Stimulated activated CD4-positive, alpha-beta T cell treated with anti-CD3 and anti-CD28 coated beads, Interleukin-12 subunit alpha, Interleukin-12 subunit beta, amount 100 ng/mL, for 48 hours (primary cell): ENCODE data around the gene MRGPRE.

Source experiments
- DNase-seq, 3 donors: peaks; one replicate each; pipeline ENCODE4 v3.0.0-alpha.2; 2020; ENCODE audit warnings: low read depth in 2 of 3, low spot score in 1 of 3

MRGPRE gene

GRCh38 chr11:3227568-3228444 is 4.4 kb downstream of the MRGPRE start:
- DNase-seq, result no peak

- no peak for DNase-seq
These were observed 5.2 kb downstream of the MRGPRE start for GRCh38 chr11:3226846-3227567.

GRCh38 chr11:3225826-3226750 is 6.1 kb downstream of the MRGPRE start:
- DNase-seq, result no peak

- no peak for DNase-seq
These were observed 7.0 kb downstream of the MRGPRE start for GRCh38 chr11:3225159-3225758.

- no peak for DNase-seq
These were observed 7.7 kb downstream of the MRGPRE start for GRCh38 chr11:3224401-3225057.

- no peak for DNase-seq
These were observed 8.3 kb downstream of the MRGPRE start for GRCh38 chr11:3223932-3224381.

- no peak for DNase-seq
These were observed 9.0 kb downstream of the MRGPRE start for GRCh38 chr11:3222941-3223915.

GRCh38 chr11:3222003-3222855 is 10.0 kb downstream of the MRGPRE start:
- no peak for DNase-seq

GRCh38 chr11:3221408-3222002 is 10.7 kb downstream of the MRGPRE start:
- no peak for DNase-seq

- no peak for DNase-seq
These were observed 11.5 kb downstream of the MRGPRE start for GRCh38 chr11:3220521-3221407.

GRCh38 chr11:3220101-3220500 is 12.1 kb downstream of the MRGPRE start:
- DNase-seq, result no peak

- DNase-seq, result no peak
These were observed 12.8 kb downstream of the MRGPRE start for GRCh38 chr11:3219281-3219892.

GRCh38 chr11:3218483-3219280 is 13.5 kb downstream of the MRGPRE start, which contains the start of gene MRGPRG:
Gene MRGPRG, minus strand, starts transcription at chr11:3218813. Its CDS starts 0 bp downstream, at chr11:3218813.
- DNase-seq, result no peak

- no peak for DNase-seq
These were observed 14.3 kb downstream of the MRGPRE start for GRCh38 chr11:3217818-3218482.

- DNase-seq, result no peak
These were observed 16.1 kb downstream of the MRGPRE start for GRCh38 chr11:3216027-3216525.
